Testis (tissue), 3 donors: ENCODE data around the gene SH3BP4. TPM values are rescaled to one million over a fixed set of nuclear protein-coding genes. Genes with fewer than 3 reads are reported as not detected.

Source experiments
- DNase-seq: peaks from one replicate; pipeline ENCODE4 v3.0.0-alpha.2; 2019
- H3K27ac ChIP-seq, 2 donors: fragments of 200-600 bp; sonication (generic); one replicate each; pipeline ENCODE4 v1.5.1; 2019
- H3K27me3 ChIP-seq: fragments of 200-600 bp; sonication (generic); one replicate; pipeline ENCODE4 v1.5.1; 2019
- H3K36me3 ChIP-seq: fragments of 200-600 bp; sonication (generic); one replicate; pipeline ENCODE4 v1.5.1; 2017; ENCODE audit warnings: low read depth; ENCODE audit errors: missing control alignments
- H3K4me1 ChIP-seq: fragments of 200-600 bp; sonication (generic); one replicate; pipeline ENCODE4 v1.5.1; 2019
- H3K4me3 ChIP-seq, 2 donors: fragments of 200-600 bp; sonication (generic); one replicate each; pipeline ENCODE4 v1.5.1; 2017 to 2019
- H3K9me3 ChIP-seq: fragments of 200-600 bp; sonication (generic); one replicate; pipeline ENCODE4 v1.5.1; 2017
- POLR2A ChIP-seq: fragments of 450-650 bp; IDR thresholded peaks from one replicate; pipeline ENCODE4 v1.6.1; 2017; ENCODE audit warnings: antibody characterized with exemption, mild to moderate bottlenecking, moderate library complexity
- whole genome bisulfite sequencing, 2 donors: methylation state at CpG; one replicate each; pipeline ENCODE4 v1.1.5; 2018; 5-methylcytosine and 5-hydroxymethylcytosine counted together
- intact Hi-C: fragments of 100-400 bp; cut with DNase I; formaldehyde crosslinking; loops from one replicate; pipeline ENCODE4 v1.15.1; 2023; ENCODE audit warnings: low total_unique reads
- polyA plus RNA-seq: library from polyadenylated mRNA; stranded (reverse); fragments of 350-450 nt; fragmentation: Illumina TruSeq; extraction: RNeasy Lipid Tissue Mini Kit (QIAGEN cat#74804); gene quantifications from one replicate; pipeline ENCODE4 v1.2.3, GENCODE V29; 2014; ENCODE audit warnings: low read depth, low replicate concordance; ENCODE audit not compliant: insufficient read depth
- total RNA-seq, 2 donors: library from RNA; depleted of rRNA; stranded (reverse); fragments of >200 nt; gene quantifications; one replicate each; pipeline ENCODE4 v1.2.3, GENCODE V29; 2016
- TF ChIP-seq, protein P1 (sequence below), 3 experiments: fragments of 450-650 bp in 2 of 3; fragments of 200-600 bp in 1 of 3; sonication (generic) in 1 of 3; IDR thresholded peaks; one replicate each; pipeline ENCODE4 v1.5.1; 2016 to 2019; ENCODE audit warnings: antibody characterized with exemption in 3 of 3, mild to moderate bottlenecking in 2 of 3, moderate library complexity in 1 of 3

Gene SH3BP4
- total and polyA plus RNA-seq, 3 donors from 2014 or later: 33.3 to 88.5 (median 64.4) TPM

DNA sequence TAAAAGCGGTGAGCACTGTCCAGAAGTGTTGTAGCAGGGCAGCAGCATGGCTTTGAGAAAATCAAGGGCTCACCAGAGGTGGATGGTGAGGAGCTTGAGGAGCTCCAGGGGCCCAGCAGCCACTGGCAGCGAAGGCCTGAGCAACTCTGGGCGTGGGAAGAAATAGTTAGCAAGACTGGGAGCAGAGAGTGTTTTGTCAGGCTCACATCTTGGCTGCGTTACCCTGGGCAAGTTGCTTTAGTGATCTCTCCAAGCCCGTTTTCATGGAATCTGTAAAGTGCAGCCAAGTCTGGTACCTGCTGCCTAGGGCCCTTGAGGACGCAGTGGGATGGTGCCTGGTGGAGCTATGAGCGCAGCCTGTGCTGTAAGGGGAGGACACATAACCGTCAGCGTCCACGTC is 78.3 kb downstream of the SH3BP4 start:
- Histone ChIP-seq H3K4me1 (peaks cover 32% of the 10 kb centered on the region), H3K9me3 (no peaks in the 10 kb centered on the region), H3K36me3 (no peaks in the 10 kb centered on the region), H3K4me3 (no peak overlapping the region), H3K27me3 (no peaks in the 10 kb centered on the region), H3K27ac (no peak overlapping the region)
- TF ChIP-seq POLR2A: no peak
- TF ChIP-seq, protein P1, sequence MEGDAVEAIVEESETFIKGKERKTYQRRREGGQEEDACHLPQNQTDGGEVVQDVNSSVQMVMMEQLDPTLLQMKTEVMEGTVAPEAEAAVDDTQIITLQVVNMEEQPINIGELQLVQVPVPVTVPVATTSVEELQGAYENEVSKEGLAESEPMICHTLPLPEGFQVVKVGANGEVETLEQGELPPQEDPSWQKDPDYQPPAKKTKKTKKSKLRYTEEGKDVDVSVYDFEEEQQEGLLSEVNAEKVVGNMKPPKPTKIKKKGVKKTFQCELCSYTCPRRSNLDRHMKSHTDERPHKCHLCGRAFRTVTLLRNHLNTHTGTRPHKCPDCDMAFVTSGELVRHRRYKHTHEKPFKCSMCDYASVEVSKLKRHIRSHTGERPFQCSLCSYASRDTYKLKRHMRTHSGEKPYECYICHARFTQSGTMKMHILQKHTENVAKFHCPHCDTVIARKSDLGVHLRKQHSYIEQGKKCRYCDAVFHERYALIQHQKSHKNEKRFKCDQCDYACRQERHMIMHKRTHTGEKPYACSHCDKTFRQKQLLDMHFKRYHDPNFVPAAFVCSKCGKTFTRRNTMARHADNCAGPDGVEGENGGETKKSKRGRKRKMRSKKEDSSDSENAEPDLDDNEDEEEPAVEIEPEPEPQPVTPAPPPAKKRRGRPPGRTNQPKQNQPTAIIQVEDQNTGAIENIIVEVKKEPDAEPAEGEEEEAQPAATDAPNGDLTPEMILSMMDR (IDR thresholded peaks at IDR 0.05): no peak
- intact Hi-C loops: no loop called here
- no peak for DNase-seq
- 77 to 81% methylated on average over 9 to 10 of the region's 10 CpGs for WGBS, 2 donors

DNA sequence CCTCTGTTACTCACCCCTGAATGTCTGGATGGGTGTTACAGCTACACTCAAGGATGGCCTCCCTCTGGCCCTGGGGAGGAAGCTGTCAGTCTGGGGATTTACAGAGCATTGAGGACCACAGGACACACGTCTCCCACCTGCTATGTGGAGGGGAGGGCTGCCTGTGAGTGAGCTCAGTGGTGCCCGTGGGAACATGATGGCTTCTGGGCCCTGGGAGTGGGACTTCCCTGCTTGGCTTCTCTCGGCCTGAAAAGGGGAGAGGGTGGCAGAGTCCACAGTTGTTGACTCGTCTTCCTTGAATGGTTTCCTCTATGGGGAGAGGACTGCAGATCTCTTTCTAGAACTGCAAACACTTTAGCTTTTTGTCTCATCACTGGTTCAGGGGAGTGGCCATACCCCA is 79.1 kb downstream of the SH3BP4 start:
- H3K9me3 ChIP-seq: no peaks in the 10 kb centered on the region
- TF ChIP-seq, protein P1 (IDR thresholded peaks at IDR 0.05): no peak
- TF ChIP-seq POLR2A: no peak
- no peak overlapping the region for H3K27ac ChIP-seq
- peaks cover 32% of the 10 kb centered on the region for H3K4me1 ChIP-seq
- intact Hi-C loops: no loop called here
- no peaks in the 10 kb centered on the region for H3K36me3 ChIP-seq
- no peaks in the 10 kb centered on the region for H3K27me3 ChIP-seq
- DNase-seq: no peak
- no peak overlapping the region for H3K4me3 ChIP-seq
- 66 to 93% methylated on average over 4 of the region's 4 CpGs for WGBS, 2 donors

DNA sequence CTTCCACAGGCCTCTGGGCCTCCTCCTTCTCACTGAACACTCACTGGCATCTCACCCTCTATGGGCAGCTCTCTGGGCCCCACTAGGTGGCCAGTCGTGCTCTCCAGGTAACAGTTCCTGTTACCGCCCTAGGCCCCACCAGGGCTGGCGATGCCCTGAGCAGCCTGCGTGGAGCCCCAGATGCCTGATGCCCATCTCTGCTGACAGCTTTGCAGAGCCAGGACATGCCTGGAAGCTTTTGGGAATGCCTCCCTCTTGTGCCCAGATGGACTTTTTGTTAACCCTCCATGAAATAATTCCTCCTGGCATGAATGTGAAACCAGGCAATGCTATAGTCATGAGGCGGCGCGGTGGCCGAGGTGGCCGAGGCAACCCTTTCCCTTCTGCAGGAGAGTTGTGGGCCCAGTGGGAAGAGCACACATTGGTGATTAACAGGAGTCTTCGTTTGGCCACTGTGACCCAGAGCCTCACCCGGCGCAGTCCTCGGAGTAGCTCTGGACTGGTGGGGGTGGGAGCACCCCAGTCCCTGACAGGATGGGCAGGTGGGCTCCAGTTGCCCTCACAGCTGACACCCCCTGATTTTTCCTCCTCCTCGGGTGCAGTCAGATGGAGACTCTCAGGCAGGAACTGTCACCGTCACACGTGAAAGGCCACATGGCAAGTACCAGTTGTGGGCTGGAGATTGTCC is 80.0 kb downstream of the SH3BP4 start:
- no peaks in the 10 kb centered on the region for H3K9me3 ChIP-seq
- TF ChIP-seq, protein P1 (IDR thresholded peaks at IDR 0.05): no peak
- no peak for TF ChIP-seq POLR2A
- H3K36me3 ChIP-seq: no peaks in the 10 kb centered on the region
- 81 to 94% methylated on average over 12 to 16 of the region's 16 CpGs for WGBS, 2 donors
- no peak overlapping the region for H3K4me3 ChIP-seq
- no peak for DNase-seq
- H3K27ac ChIP-seq: no peak overlapping the region
- H3K4me1 ChIP-seq: peaks cover 28% of the 10 kb centered on the region
- intact Hi-C loops: no loop called here
- no peaks in the 10 kb centered on the region for H3K27me3 ChIP-seq

DNA sequence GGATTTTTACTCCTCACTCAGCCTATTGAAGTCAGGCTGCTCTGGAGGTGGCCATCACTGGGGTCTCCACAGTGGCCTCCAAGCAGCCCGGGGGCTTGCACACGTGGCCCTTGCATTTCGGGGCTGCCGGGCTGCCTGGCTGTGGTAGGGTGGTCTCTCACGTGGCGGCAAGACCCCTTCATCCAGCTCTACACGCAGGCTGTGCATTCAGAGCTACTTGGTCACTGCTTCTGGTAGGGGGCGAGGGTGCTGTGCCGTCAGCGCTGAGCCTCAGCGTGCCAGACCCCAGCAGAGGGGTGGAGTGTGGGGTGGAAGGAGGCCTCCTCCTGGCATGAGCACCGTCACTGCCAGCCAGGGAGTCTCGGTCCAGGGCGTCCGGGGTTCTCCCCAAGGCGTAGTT is 80.6 kb downstream of the SH3BP4 start:
- no peak for DNase-seq
- WGBS, 2 donors: 66 to 91% methylated on average over 5 to 14 of the region's 16 CpGs
- Histone ChIP-seq H3K27ac (no peak overlapping the region), H3K4me1 (peaks cover 22% of the 10 kb centered on the region), H3K4me3 (no peak overlapping the region), H3K27me3 (no peaks in the 10 kb centered on the region), H3K36me3 (no peaks in the 10 kb centered on the region), H3K9me3 (no peaks in the 10 kb centered on the region)
- intact Hi-C loops: no loop called here
- no peak for TF ChIP-seq POLR2A
- TF ChIP-seq, protein P1 (IDR thresholded peaks at IDR 0.05): no peak

DNA sequence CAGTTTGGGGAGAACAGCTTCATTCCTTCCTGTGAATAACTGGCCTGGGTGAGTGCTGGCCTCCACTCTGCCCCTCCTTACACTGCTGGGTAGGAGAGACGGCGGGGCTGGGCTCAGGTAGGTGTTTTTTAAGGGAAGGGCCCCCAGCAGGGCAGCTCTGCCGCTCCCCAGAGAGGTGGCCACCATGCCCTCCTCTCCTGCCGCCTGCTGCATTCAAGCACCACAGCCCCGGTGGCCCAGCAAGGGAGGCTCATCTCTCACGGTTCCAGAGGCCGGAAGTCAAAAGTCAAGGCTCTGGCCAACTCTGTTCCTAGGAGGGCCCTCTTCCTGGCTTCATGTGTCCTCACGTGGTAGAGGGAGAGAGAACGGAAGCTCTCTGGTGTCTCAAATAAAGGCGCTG is 81.1 kb downstream of the SH3BP4 start:
- intact Hi-C loops: no loop called here

More for the DNA sequence above, 81.1 kb downstream of the SH3BP4 start:
- peaks cover 17% of the 10 kb centered on the region for H3K4me1 ChIP-seq
- no peak overlapping the region for H3K4me3 ChIP-seq
- 57 to 73% methylated on average over 8 to 10 of the region's 10 CpGs for WGBS, 2 donors
- no peak overlapping the region for H3K27ac ChIP-seq
- H3K36me3 ChIP-seq: no peaks in the 10 kb centered on the region
- H3K27me3 ChIP-seq: no peaks in the 10 kb centered on the region
- DNase-seq: no peak
- H3K9me3 ChIP-seq: no peaks in the 10 kb centered on the region
- TF ChIP-seq POLR2A: no peak
- TF ChIP-seq, protein P1 (IDR thresholded peaks at IDR 0.05): no peak
